Keratinocyte (primary cell): Measurements from ENCODE around the gene ERICH2.

ENCODE experiments used
- CTCF ChIP-seq, 3 experiments: IDR thresholded peaks in 1 of 3; conservative IDR thresholded peaks in 1 of 3; optimal IDR thresholded peaks in 1 of 3; 2 replicates in 2 of 3; 3 replicates in 1 of 3; pipeline versions ENCODE3 to v1.5.1; 2011; ENCODE audit warnings: low read length in 3 of 3, mild to moderate bottlenecking in 3 of 3, moderate library complexity in 2 of 3, control low read depth in 1 of 3, inconsistent platforms in 1 of 3; ENCODE audit not compliant: insufficient read depth in 2 of 3; ENCODE audit errors: extremely low read depth in 1 of 3
- EZH2 ChIP-seq: IDR thresholded peaks from one replicate; pipeline ENCODE4 v1.6.1; 2012; ENCODE audit warnings: inconsistent platforms, mild to moderate bottlenecking, low read length, moderate library complexity

GRCh38 chr2:170819680-170820664 is 49.8 kb downstream of the ERICH2 start:
- TF ChIP-seq CTCF (optimal IDR thresholded peaks at IDR 0.05 in 1 of 3, IDR thresholded peaks at IDR 0.05 in 1 of 3, conservative IDR thresholded peaks at IDR 0.05 in 1 of 3; ENCODE audit: extremely low read depth in 1 of 3, insufficient read depth in 2 of 3, low read length in 3 of 3) (no peak), EZH2 (peak; percentile 31)
